A549 treated with Mapracorat at 1 μM for 4 hours (cell line): Measurements from ENCODE around the gene TMEM69. TPM values are rescaled to one million over a fixed set of nuclear protein-coding genes. Genes with fewer than 3 reads are reported as not detected.

Experiments
- total RNA-seq: library from RNA; stranded (reverse); fragments of 200-300 nt; extraction: Qiagen RNA extraction; gene quantifications from 5 replicates; pipeline ENCODE4 v1.2.3, GENCODE V29; 2022

The TMEM69 gene, protein sequence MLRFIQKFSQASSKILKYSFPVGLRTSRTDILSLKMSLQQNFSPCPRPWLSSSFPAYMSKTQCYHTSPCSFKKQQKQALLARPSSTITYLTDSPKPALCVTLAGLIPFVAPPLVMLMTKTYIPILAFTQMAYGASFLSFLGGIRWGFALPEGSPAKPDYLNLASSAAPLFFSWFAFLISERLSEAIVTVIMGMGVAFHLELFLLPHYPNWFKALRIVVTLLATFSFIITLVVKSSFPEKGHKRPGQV
- 16.2 to 22.8 TPM (median 19.7 TPM) in 5 replicates for total RNA-seq

DNA sequence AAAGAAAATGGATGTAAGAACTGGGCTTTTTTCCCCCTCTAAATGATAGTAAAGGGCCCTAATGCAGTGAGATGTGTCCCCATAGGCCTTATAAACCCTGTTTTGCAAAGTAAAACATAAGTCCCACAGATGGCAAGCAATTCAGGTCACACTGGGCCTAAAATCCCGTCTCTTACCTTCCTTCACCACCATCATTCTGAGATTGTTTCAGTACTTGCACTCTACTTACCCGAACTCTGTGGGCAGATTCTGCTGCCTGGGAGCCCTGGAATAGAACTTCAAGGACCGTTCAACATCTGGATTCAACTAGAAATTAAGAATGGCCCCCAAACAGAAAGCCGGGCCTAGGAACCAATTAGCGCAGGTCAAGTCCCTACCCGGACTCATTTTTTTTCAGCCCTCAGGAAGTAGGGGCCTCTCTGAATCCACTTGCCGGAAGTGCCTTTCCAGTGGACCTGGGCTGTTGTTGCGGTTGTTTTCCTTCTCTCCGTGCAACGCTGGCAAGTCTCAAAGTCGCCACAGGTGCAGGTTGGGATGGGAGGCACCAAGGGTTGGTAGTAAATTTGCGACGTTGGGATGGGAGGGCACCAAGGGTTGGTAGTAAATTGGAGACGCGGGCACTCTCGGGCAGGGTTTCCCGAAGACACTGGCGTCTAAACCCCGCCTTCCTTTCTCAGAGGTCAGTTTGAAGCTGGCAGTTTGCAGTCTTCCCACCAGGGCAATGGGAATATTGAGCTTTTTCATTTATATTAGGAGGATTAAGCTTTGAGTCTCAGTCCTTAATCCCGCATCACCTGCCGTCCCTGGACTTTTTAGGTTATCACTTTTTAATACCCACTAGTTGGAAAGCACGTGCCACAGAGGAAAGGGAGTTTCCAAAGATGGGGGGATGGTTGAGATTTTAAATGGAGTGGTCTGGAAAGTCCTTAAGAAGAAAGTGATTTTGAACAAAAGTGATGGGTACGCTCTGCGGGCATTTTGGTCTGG lies at the start of gene TMEM69:
Gene TMEM69 (plus strand): TSS at position 428 of the 987 bp plus-strand sequence. CDS start 2,888 bp downstream, outside the sequence.

DNA sequence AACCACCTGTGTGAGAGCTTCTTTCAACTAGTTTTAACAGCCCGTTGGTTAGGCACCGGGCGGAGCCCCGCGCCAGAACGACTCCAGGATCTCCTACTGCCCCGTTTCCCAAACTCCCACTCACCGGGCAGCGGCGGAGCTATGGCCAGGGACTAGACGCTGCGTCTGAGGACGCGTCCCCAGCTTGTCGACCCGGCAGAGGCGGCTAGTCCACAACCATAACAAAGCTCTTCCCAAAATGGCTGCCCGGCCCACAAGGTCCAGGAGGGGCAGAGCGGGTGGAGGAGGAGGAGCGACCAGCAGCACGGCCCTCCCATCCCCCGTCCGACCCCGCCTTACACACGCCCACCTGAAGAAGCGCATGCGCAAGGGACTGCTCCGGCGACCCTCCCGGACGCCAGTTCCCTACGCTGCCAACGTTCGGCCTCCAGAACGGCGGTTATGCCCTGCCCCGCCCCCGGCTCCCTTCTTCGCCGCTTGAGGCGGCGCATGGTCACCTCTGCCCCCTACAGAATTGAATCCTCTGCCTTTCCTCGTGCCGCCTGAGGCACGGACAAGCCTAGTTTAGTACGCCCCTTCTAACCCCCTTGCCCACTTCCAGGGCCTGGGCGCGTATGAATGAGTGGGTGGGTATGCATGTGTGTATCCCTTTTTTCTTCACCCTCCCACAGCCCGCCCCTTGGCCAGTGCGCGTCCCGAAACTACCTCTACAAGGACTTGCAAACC lies 1.5 kb upstream of the TMEM69 start, which contains the start of gene GPBP1L1:
Gene GPBP1L1 (minus strand): TSS at position 246 of the 726 bp plus-strand sequence. CDS start 27,446 bp downstream, outside the sequence.

Other genes with a start within 250 kb of the TMEM69 start
- 0.11 to 0.24 TPM (median 0.17 TPM) in 5 replicates for gene TESK2, start 197.0 kb upstream of the TMEM69 start, total RNA-seq
- gene CCDC163, start 188.1 kb upstream of the TMEM69 start, total RNA-seq, result 1.3 to 2.2 TPM (median 1.7 TPM) in 5 replicates
- 1.8 to 2.1 TPM (median 1.9 TPM) in 5 replicates for gene MMACHC, start 187.9 kb upstream of the TMEM69 start, total RNA-seq
- 1,960 to 2,273 TPM (median 1,986 TPM) in 5 replicates for gene PRDX1, start 166.3 kb upstream of the TMEM69 start, total RNA-seq
- 69.1 to 77.1 TPM (median 75.8 TPM) in 5 replicates for gene AKR1A1, start 137.4 kb upstream of the TMEM69 start, total RNA-seq
- 103 to 152 TPM (median 120 TPM) in 5 replicates for gene NASP, start 104.1 kb upstream of the TMEM69 start, total RNA-seq
- 0.14 to 0.36 TPM (median 0.28 TPM) in 5 replicates for gene CCDC17, start 64.1 kb upstream of the TMEM69 start, total RNA-seq
- 31.7 to 44.7 TPM (median 33.6 TPM) in 5 replicates for gene GPBP1L1, start 1.6 kb upstream of the TMEM69 start, total RNA-seq
- 4.1 to 6.0 TPM (median 5.0 TPM) in 5 replicates for gene IPP, start 62.5 kb downstream of the TMEM69 start, total RNA-seq
- 16.0 to 18.4 TPM (median 18.1 TPM) in 5 replicates for gene MAST2, start 115.4 kb downstream of the TMEM69 start, total RNA-seq